Ovary (tissue), 9 donors: Measurements from ENCODE around the gene SYT17. TPM values are rescaled to one million over a fixed set of nuclear protein-coding genes. Genes with fewer than 3 reads are reported as not detected.

Experiments
- DNase-seq, 5 donors: peaks; one replicate each; pipeline ENCODE4 v3.0.0-alpha.2; 2019 to 2020
- H3K27ac ChIP-seq, 2 donors: fragments of 200-600 bp; one replicate each; pipeline versions ENCODE4 v1.5.1 to v1.8.0; 2019 to 2022
- H3K27me3 ChIP-seq: fragments of 200-600 bp; one replicate; pipeline ENCODE4 v1.8.0; 2022
- H3K36me3 ChIP-seq: fragments of 200-600 bp; sonication (generic); one replicate; pipeline ENCODE4 v1.5.1; 2019
- H3K4me1 ChIP-seq: one replicate; pipeline ENCODE4 v1.8.1; 2013; ENCODE audit warnings: mild to moderate bottlenecking, moderate library complexity; ENCODE audit not compliant: insufficient read depth
- H3K4me3 ChIP-seq: fragments of 200-600 bp; sonication (generic); one replicate; pipeline ENCODE4 v1.5.1; 2017
- H3K9me3 ChIP-seq, 2 donors: fragments of 200-600 bp in 1 of 2; sonication (generic) in 1 of 2; one replicate each; pipeline versions ENCODE4 v1.5.1 to v1.8.1; 2013 to 2019; ENCODE audit warnings: mild to moderate bottlenecking in 1 of 2, moderate library complexity in 1 of 2
- EP300 ChIP-seq: sonication (generic); formaldehyde crosslinking; IDR thresholded peaks from one replicate; pipeline ENCODE4 v1.6.1; 2017; ENCODE audit warnings: antibody characterized with exemption
- POLR2A ChIP-seq: fragments of 450-650 bp; IDR thresholded peaks from one replicate; pipeline ENCODE4 v1.6.1; 2017; ENCODE audit warnings: antibody characterized with exemption, mild to moderate bottlenecking, moderate library complexity
- WGBS, 3 donors: extraction: QIAGEN DNeasy Blood & Tissue Kit in 1 of 3; methylation state at CpG; one replicate each; pipeline versions ENCODE4 v1.1.5 to v1.1.7; 2013 to 2017; 5-methylcytosine and 5-hydroxymethylcytosine counted together
- intact Hi-C, 4 donors: fragments of 100-400 bp; cut with DNase I; formaldehyde crosslinking; loops; one replicate each; pipeline versions ENCODE4 v1.11.0 to v1.15.1; 2022 to 2023
- polyA plus RNA-seq, 2 donors: library from polyadenylated mRNA; stranded (reverse); fragments of 200-250 nt in 1 of 2; fragments of 350-450 nt in 1 of 2; fragmentation: Illumina TruSeq in 1 of 2; extraction: RNeasy Lipid Tissue Mini Kit (QIAGEN cat#74804) in 1 of 2; gene quantifications; one replicate each; pipeline ENCODE4 v1.2.3, GENCODE V29; 2013 to 2014
- total RNA-seq, 7 donors: library from RNA; depleted of rRNA in 2 of 7; stranded (reverse); fragments of >200 nt in 2 of 7; fragmentation: NEBNext Ultra II Directional in 3 of 7; extraction: Animal tissue kit (Norgen Biotek cat#: 25700) in 3 of 7; gene quantifications; one replicate each; pipeline versions ENCODE4 v1.1.0 to v1.2.4, GENCODE V29; 2016 to 2023
- TF ChIP-seq, protein P1 (sequence below), 3 donors: fragments of 450-650 bp in 2 of 3; fragments of 200-600 bp in 1 of 3; IDR thresholded peaks; one replicate each; pipeline versions ENCODE4 v1.5.1 to v1.8.0; 2016 to 2022; ENCODE audit warnings: antibody characterized with exemption in 3 of 3, mild to moderate bottlenecking in 1 of 3
- donor health status: DM: no; HTN: no; CAD: no; lungs with moderate emphysema.
- donor health status: DM: no; HTN: no; CAD: no.
- donor health status: Bipolar disorder and iron deficiency.
- donor health status: DM: yes; HTN: yes; CAD: no.
- donor health status: DM: no; HTN: no; CAD: no.
- donor health status: DM: yes; HTN: yes; CAD: no.

Gene SYT17
- total and polyA plus RNA-seq, 9 donors, result 0.36 to 1.5 (median 0.82) TPM

DNA sequence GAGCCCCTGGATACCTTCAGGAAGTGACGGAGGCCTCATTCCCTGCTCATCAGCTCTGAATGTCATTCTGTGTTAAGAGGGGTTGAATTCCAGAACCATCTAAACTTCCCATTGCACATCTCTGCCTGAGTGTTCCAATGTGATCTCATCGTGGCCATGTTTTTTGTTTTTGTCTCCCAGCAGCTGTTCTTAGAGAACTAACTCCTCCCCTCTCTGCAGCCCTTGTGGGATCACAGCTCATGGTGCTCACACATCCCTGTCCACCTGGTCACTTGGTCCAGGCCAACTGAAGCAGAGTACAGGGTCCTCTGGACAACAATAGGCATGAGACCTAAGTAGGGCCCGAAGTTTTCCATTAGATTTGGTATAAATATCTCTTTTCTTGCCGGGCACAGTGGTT, 6.0 kb upstream of the SYT17 start:
- Histone ChIP-seq H3K4me3 (no peak overlapping the region), H3K4me1 (no peaks in the 10 kb centered on the region), H3K9me3 (no peaks in the 10 kb centered on the region), H3K27ac (no peak overlapping the region), H3K27me3 (no peaks in the 10 kb centered on the region), H3K36me3 (no peaks in the 10 kb centered on the region)
- intact Hi-C loops, result no loop called here
- TF ChIP-seq, protein P1, sequence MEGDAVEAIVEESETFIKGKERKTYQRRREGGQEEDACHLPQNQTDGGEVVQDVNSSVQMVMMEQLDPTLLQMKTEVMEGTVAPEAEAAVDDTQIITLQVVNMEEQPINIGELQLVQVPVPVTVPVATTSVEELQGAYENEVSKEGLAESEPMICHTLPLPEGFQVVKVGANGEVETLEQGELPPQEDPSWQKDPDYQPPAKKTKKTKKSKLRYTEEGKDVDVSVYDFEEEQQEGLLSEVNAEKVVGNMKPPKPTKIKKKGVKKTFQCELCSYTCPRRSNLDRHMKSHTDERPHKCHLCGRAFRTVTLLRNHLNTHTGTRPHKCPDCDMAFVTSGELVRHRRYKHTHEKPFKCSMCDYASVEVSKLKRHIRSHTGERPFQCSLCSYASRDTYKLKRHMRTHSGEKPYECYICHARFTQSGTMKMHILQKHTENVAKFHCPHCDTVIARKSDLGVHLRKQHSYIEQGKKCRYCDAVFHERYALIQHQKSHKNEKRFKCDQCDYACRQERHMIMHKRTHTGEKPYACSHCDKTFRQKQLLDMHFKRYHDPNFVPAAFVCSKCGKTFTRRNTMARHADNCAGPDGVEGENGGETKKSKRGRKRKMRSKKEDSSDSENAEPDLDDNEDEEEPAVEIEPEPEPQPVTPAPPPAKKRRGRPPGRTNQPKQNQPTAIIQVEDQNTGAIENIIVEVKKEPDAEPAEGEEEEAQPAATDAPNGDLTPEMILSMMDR (IDR thresholded peaks at IDR 0.05), result no peak
- TF ChIP-seq POLR2A (no peak), EP300 (no peak)
- DNase-seq, result no peak
- 61 to 69% (median 64%) methylated on average over 4 of the region's 4 CpGs for WGBS, 3 donors

DNA sequence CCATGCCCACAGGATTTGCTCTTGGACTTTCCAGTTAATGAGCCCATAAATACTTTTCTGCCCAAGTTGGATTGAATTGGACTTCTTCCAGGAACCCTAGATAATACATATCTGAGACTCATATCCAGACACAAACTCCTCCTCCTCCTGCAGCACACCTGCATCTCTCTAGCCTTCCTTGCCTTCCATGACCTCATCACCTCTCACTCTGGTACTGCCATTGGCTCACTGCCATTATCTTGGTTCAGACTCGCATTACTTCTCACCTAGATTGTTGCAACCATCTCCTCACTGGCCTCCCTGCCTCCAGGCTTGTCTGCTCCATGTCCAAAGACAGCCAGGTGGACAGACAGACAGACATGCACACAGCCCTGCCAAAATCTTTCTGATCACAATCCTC, 4.8 kb upstream of the SYT17 start:
- H3K4me3 ChIP-seq, result no peak overlapping the region
- no peaks in the 10 kb centered on the region for H3K9me3 ChIP-seq
- intact Hi-C loops, result no loop called here
- DNase-seq, result no peak
- peaks cover 5% of the 10 kb centered on the region for H3K4me1 ChIP-seq
- no peaks in the 10 kb centered on the region for H3K36me3 ChIP-seq
- no peaks in the 10 kb centered on the region for H3K27me3 ChIP-seq
- H3K27ac ChIP-seq, result no peak overlapping the region
- 90 to 93% (median 91%) methylated on average over 1 of the region's 1 CpG for WGBS, 3 donors
- TF ChIP-seq POLR2A (no peak), EP300 (no peak)
- TF ChIP-seq, protein P1 (IDR thresholded peaks at IDR 0.05), result no peak

GRCh38 chr16:19164285-19164684, 3.8 kb upstream of the SYT17 start:
- TF ChIP-seq EP300, result no peak
- TF ChIP-seq, protein P1 (IDR thresholded peaks at IDR 0.05), result no peak
- no peak for TF ChIP-seq POLR2A
- Histone ChIP-seq H3K9me3 (no peaks in the 10 kb centered on the region), H3K27ac (no peak overlapping the region), H3K4me1 (peaks cover 5% of the 10 kb centered on the region), H3K4me3 (no peak overlapping the region), H3K36me3 (no peaks in the 10 kb centered on the region), H3K27me3 (no peaks in the 10 kb centered on the region)
- intact Hi-C loops, result no loop called here
- no peak for DNase-seq
- WGBS, 3 donors, result 63 to 67% (median 65%) methylated on average over 4 of the region's 4 CpGs

- intact Hi-C loops, result no loop called here
- TF ChIP-seq EP300 (no peak), POLR2A (no peak)
- TF ChIP-seq, protein P1 (IDR thresholded peaks at IDR 0.05), result no peak
- WGBS, 3 donors, result 65 to 73% (median 67%) methylated on average over 5 of the region's 5 CpGs
These were observed 2.9 kb upstream of the SYT17 start for GRCh38 chr16:19165101-19165500.

More at GRCh38 chr16:19165101-19165500, 2.9 kb upstream of the SYT17 start:
- Histone ChIP-seq H3K4me1 (peaks cover 5% of the 10 kb centered on the region), H3K27ac (no peak overlapping the region), H3K4me3 (no peak overlapping the region), H3K27me3 (no peaks in the 10 kb centered on the region), H3K9me3 (no peaks in the 10 kb centered on the region), H3K36me3 (no peaks in the 10 kb centered on the region)
- DNase-seq, result no peak
